Measurements from ENCODE around the gene LRCH2.

DNA sequence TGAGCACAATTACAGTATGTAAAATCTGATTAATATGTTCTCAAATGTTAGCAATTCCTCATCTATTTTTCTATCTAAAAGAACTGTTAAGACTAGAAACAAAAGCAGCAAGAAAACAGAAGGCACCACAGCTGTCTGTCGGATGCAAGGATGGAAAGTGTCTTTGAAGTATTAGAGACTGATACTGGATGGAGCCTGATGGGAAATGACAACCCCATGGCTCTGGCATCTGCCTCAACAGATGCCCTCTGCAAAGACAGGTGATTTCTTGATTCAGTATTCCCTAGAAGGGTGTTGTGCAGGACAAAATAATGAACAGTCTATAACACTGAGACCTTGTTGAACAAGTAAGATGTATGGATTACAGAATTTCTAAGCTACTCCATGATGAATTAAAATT lies 19.7 kb downstream of the LRCH2 start:
- TF ChIP-seq, protein P1, sequence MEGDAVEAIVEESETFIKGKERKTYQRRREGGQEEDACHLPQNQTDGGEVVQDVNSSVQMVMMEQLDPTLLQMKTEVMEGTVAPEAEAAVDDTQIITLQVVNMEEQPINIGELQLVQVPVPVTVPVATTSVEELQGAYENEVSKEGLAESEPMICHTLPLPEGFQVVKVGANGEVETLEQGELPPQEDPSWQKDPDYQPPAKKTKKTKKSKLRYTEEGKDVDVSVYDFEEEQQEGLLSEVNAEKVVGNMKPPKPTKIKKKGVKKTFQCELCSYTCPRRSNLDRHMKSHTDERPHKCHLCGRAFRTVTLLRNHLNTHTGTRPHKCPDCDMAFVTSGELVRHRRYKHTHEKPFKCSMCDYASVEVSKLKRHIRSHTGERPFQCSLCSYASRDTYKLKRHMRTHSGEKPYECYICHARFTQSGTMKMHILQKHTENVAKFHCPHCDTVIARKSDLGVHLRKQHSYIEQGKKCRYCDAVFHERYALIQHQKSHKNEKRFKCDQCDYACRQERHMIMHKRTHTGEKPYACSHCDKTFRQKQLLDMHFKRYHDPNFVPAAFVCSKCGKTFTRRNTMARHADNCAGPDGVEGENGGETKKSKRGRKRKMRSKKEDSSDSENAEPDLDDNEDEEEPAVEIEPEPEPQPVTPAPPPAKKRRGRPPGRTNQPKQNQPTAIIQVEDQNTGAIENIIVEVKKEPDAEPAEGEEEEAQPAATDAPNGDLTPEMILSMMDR (conservative IDR thresholded peaks at IDR 0.05) = no peak
- no peak for TF ChIP-seq EZH2 (IDR thresholded peaks at IDR 0.05; ENCODE audit: low read depth)
